GM15510 (cell line): ENCODE data around the gene PCNA.
A peak's percentile ranks its signal among the peaks of the same experiment; 100 is the strongest.

Experiments used
- POLR2A ChIP-seq: IDR thresholded peaks from 3 replicates; pipeline ENCODE4 v1.6.1; 2011; ENCODE audit warnings: borderline replicate concordance; ENCODE audit not compliant: insufficient read length; ENCODE audit errors: extremely low read depth

The PCNA gene

DNA sequence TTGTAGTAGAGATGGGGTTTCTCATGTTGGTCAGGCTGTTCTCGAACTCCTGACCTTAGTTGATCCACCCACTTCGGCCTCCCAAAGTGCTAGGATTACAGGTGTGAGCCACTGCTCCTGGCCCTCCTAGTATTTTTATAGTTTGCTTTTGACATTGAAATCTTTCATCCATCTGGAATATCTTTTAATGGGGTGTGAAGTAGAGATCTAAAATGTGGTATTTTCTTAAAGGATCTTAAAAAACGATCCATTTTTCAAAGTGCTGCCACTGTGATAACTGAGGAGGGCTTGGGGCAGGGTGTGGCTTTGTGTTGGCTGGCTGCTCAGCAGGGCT lies 30.1 kb upstream of the PCNA start:
- TF ChIP-seq POLR2A, result no peak

GRCh38 chr20:5148581-5148980 lies 28.8 kb upstream of the PCNA start:
- no peak for TF ChIP-seq POLR2A

- no peak for TF ChIP-seq POLR2A
Observed at GRCh38 chr20:5146871-5147592, 27.3 kb upstream of the PCNA start.

- no peak for TF ChIP-seq POLR2A
Observed at GRCh38 chr20:5146099-5146668, 26.4 kb upstream of the PCNA start.

- TF ChIP-seq POLR2A, result no peak
Observed at GRCh38 chr20:5145365-5146098, 25.8 kb upstream of the PCNA start.

DNA sequence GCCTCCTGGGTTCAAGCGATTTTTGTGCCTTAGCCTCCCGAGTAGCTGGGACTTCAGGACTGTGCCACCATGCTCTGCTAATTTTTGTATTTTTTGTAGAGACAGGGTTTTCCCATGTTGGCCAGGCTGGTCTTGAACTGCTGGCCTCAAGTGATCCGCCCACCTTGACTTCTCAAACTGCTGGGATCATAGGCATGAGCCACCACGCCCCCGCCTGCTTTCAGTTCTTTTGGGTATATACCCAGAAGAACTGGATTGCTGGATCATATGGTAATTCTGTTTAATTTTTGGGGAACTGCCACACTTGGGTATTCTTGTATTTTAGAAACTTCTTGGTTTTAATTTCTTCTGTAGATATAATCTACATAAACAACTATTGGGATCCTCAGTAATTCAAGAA lies 24.1 kb upstream of the PCNA start:
- TF ChIP-seq POLR2A, result no peak

DNA sequence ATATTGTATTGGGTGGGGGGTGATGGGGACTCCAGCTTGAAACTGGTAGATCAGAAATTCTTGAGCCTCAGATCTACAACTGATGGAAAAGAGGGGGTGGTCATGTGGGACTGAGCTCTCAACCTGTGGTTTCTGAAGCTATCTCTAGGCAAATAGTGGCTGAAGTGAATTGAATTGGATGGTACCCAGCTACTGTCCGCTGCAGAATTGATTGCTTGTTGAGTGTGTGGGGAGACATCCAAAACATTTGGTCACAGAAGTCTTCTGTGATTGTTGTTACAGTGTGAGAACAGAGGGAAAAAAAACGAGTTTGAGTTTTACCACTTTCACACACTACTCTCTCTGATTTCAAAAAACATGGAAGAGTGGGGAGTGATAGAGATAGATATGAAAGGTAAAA lies 21.9 kb upstream of the PCNA start:
- no peak for TF ChIP-seq POLR2A

DNA sequence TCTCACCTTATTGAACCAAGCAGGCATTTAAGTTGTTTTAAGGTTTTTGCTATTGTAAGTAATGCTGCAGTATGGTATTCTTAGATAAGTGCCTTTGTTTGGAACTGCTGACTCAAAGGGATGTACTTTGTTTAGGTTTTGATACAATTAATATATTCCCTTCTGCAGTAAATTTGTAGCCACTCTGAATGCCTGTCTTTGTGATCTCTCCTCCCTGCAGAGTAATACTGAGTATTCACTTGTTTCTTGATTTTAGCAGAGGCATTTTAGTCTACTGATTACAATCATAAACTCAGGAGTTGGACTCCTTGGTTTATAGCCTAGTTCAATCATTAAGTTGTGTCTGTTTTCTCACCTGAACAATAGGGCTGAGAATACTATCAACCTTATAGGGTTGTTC lies 20.4 kb upstream of the PCNA start:
- no peak for TF ChIP-seq POLR2A

DNA sequence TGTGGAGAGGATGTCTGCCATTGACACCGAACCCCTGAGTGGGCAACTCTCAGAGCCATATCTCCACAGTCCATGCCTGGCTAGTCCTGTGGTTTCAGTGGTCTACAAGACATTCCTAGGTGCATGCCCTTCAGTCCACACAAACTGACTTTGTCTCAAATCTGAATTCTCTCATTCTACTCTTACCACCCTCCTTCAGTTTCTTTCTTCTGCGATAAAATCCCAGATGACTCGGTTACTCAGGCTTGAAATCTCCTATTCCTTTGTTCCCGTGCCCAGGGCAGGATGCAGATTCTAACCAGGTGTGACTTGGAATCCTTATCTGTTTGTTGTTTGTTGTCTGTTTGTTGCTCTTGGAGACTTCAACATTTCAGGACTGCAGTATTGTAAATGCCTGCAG lies 16.3 kb upstream of the PCNA start:
- TF ChIP-seq POLR2A, result no peak

DNA sequence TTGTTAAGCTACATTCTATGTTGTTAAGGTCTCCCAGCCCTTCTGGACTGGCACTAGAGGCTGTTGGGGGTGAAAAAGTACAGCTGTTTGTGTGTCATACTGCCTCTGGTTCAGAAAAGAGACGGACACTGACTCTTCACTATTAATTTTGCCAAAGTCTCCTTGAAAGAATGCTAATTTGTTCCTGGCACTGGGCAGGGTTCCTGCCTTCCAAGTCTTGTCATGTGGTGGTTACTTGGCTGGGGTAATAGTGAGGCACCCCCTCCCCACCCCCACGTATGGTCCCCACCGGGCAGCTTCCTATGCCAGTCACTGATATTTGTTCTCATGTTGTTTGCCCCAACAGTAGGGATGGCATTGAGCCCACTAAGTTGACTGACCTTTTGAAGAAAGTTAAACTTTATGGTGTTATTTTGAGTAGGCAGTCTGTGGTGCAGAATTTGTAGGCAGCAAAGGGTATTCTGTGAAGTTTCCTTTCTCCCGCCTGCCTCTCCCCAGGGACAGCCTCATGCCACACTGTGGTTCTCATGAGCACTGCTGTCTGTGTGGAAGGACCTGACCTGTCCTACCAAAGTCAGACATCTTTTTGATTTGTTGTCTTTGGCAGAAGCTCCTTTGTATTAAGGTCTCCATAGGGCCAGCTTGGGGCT lies 15.7 kb upstream of the PCNA start:
- no peak for TF ChIP-seq POLR2A

DNA sequence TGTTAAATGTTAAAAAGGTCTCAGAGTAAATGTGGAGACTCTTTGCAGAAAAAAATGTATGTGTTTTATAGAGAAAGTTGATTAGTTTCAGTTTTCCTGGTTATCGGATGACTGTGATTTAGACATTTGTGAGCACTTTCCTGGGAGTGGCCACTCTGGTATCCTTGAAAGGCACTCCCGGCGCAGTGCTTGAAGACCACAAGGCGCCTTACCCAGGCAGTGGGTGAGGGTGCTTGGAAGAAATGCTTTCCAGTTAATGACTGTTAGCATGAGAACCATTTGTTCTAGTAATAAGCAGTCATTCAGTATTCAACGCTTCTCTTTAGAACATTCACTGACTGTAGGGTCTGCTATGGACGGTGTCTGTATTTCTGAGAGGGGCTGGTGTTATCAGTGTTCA lies 14.2 kb upstream of the PCNA start:
- TF ChIP-seq POLR2A, result no peak

DNA sequence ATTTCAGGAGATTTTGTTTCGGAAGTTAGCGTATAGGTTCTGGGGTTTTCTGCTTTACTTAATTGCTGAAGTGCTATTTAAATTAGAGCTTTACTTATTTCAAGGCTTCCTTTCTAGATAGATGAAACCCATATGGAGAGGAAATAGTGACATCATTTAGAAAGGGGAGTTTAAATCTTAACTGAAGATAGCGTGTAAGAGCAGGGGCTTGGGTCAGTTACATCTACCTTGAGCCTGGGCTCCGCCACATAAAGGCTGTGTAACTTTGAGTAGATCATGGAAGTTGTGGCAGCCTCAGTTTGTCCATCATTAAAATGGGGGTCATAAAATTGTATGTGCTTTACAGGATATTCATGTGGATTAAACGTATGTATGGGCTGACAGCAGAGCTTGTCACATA lies 11.7 kb upstream of the PCNA start:
- TF ChIP-seq POLR2A, result no peak

- TF ChIP-seq POLR2A, result no peak
Observed at GRCh38 chr20:5128886-5129285, 9.1 kb upstream of the PCNA start.

GRCh38 chr20:5127859-5128424 lies 8.2 kb upstream of the PCNA start:
- TF ChIP-seq POLR2A, result no peak

GRCh38 chr20:5127204-5127858 lies 7.6 kb upstream of the PCNA start:
- peak; percentile 32 for TF ChIP-seq POLR2A
